K562 (cell line): Measurements from ENCODE around the gene MAN2B1. TPM values are rescaled to one million over a fixed set of nuclear protein-coding genes. Genes with fewer than 3 reads are reported as not detected.

ENCODE experiments used
- CTCFL ChIP-seq: IDR thresholded peaks from 2 replicates; pipeline ENCODE4 v1.6.1; 2011; ENCODE audit warnings: borderline replicate concordance, low read depth, mild to moderate bottlenecking, moderate library complexity, low read length; ENCODE audit not compliant: insufficient read depth, poor library complexity, severe bottlenecking
- GABPB1 ChIP-seq: sonication (generic); formaldehyde crosslinking; IDR thresholded peaks from 2 replicates; pipeline ENCODE4 v1.8.0; 2022; ENCODE audit warnings: mild to moderate bottlenecking, missing genetic modification reagents
- KLF16 ChIP-seq: IDR thresholded peaks from 2 replicates; pipeline ENCODE4 v1.6.1; 2016; ENCODE audit warnings: antibody characterized with exemption
- MYNN ChIP-seq, 2 experiments: sonication (generic); formaldehyde crosslinking in 1 of 2; IDR thresholded peaks; 2 replicates each; pipeline versions ENCODE4 v1.5.0 to v1.6.1; 2016 to 2020; ENCODE audit warnings: antibody characterized with exemption in 1 of 2, missing genetic modification reagents in 1 of 2
- SMC3 ChIP-seq: conservative IDR thresholded peaks from 2 replicates; pipeline ENCODE4 v1.6.1; 2011; ENCODE audit warnings: low read depth, low read length, improper control_type of control experiment; ENCODE audit not compliant: insufficient read depth
- SUPT5H ChIP-seq: fragments of 450-650 bp; IDR thresholded peaks from 2 replicates; pipeline ENCODE4 v1.6.1; 2016
- polyA plus RNA-seq, 8 experiments: library from polyadenylated mRNA; depleted of rRNA in 4 of 8; stranded (reverse) in 5 of 8; unstranded in 3 of 8; fragments of >200 nt; fragmentation: Nextera tagmentation in 2 of 8; fragmentation: Illumina TruSeq in 1 of 8; extraction: Ambion mirVana in 2 of 8; extraction: Trizol in 1 of 8; gene quantifications; 2 replicates each; pipeline versions ENCODE4 v1.2.1 to v1.2.3, GENCODE V29; 2011 to 2014; ENCODE audit warnings: inconsistent platforms in 1 of 8, missing spikeins in 1 of 8
- total RNA-seq, 7 experiments: library from RNA; depleted of rRNA in 6 of 7; stranded (reverse); fragments of >200 nt in 6 of 7; fragmentation: Illumina TruSeq in 2 of 7; extraction: Trizol in 2 of 7; gene quantifications; 2 replicates each; pipeline versions ENCODE4 v1.2.1 to v1.2.3, GENCODE V29; 2011 to 2021; ENCODE audit warnings: low replicate concordance in 1 of 7
- TF ChIP-seq, protein P1 (sequence below), 3 experiments: IDR thresholded peaks in 2 of 3; conservative IDR thresholded peaks in 1 of 3; 2 replicates each; pipeline ENCODE4 v1.5.1; 2011 to 2012; ENCODE audit warnings: low read length in 3 of 3, mild to moderate bottlenecking in 3 of 3, control low read depth in 2 of 3, improper control_type of control experiment in 1 of 3, inconsistent platforms in 1 of 3, low read depth in 1 of 3, mixed read lengths in 1 of 3, moderate library complexity in 1 of 3; ENCODE audit not compliant: insufficient read depth in 2 of 3
- TF ChIP-seq, protein P2 (sequence below): fragments of 250-450 bp; sonication (Bioruptor Pico); IDR thresholded peaks from 2 replicates; pipeline ENCODE4 v1.8.0; 2021; ENCODE audit warnings: moderate library complexity, mild to moderate bottlenecking, inconsistent platforms

Gene MAN2B1
- total and polyA plus RNA-seq, 9 of the 15 experiments (the other 6 are each of a cell fraction or from before 2014, with no cell fraction given), result 0.59 to 33.8 (median 11.4) TPM

GRCh38 chr19:12676384-12676792 is 9.8 kb upstream of the MAN2B1 start (continued):
- TF ChIP-seq, protein P1, sequence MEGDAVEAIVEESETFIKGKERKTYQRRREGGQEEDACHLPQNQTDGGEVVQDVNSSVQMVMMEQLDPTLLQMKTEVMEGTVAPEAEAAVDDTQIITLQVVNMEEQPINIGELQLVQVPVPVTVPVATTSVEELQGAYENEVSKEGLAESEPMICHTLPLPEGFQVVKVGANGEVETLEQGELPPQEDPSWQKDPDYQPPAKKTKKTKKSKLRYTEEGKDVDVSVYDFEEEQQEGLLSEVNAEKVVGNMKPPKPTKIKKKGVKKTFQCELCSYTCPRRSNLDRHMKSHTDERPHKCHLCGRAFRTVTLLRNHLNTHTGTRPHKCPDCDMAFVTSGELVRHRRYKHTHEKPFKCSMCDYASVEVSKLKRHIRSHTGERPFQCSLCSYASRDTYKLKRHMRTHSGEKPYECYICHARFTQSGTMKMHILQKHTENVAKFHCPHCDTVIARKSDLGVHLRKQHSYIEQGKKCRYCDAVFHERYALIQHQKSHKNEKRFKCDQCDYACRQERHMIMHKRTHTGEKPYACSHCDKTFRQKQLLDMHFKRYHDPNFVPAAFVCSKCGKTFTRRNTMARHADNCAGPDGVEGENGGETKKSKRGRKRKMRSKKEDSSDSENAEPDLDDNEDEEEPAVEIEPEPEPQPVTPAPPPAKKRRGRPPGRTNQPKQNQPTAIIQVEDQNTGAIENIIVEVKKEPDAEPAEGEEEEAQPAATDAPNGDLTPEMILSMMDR (IDR thresholded peaks at IDR 0.05 in 2 of 3, conservative IDR thresholded peaks at IDR 0.05 in 1 of 3; ENCODE audit: insufficient read depth in 2 of 3, low read depth in 1 of 3, low read length in 3 of 3), result peak; percentile 86 to 96 (median 90)
- TF ChIP-seq SMC3 (peak; percentile 84), SUPT5H (peak; percentile 40; the same call in 1 of the 2 replicates), GABPB1 (CRISPR knock-in tag) (peak; percentile 17; the same call in 1 of the 2 replicates), KLF16 (0 out of 2 replicates have a peak, but pooled peaks have one; percentile 28), MYNN (IDR thresholded peaks at IDR 0.05) (no peak), MYNN (CRISPR knock-in tag; IDR thresholded peaks at IDR 0.05) (no peak), CTCFL (peak; percentile 72)
- TF ChIP-seq, protein P2, sequence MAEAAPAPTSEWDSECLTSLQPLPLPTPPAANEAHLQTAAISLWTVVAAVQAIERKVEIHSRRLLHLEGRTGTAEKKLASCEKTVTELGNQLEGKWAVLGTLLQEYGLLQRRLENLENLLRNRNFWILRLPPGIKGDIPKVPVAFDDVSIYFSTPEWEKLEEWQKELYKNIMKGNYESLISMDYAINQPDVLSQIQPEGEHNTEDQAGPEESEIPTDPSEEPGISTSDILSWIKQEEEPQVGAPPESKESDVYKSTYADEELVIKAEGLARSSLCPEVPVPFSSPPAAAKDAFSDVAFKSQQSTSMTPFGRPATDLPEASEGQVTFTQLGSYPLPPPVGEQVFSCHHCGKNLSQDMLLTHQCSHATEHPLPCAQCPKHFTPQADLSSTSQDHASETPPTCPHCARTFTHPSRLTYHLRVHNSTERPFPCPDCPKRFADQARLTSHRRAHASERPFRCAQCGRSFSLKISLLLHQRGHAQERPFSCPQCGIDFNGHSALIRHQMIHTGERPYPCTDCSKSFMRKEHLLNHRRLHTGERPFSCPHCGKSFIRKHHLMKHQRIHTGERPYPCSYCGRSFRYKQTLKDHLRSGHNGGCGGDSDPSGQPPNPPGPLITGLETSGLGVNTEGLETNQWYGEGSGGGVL (CRISPR knock-in tag), result no peak
